HepG2 (cell line): ENCODE results near the gene GIN1.

Experiments
- ATF6 ChIP-seq: sonication (generic); formaldehyde crosslinking; conservative IDR thresholded peaks from 2 replicates; pipeline ENCODE4 v1.4.0; 2020; ENCODE audit warnings: missing genetic modification reagents
- BRCA1 ChIP-seq: sonication (generic); formaldehyde crosslinking; IDR thresholded peaks from 2 replicates; pipeline ENCODE4 v1.4.0; 2020; ENCODE audit warnings: missing genetic modification reagents
- CBX5 ChIP-seq: sonication (generic); formaldehyde crosslinking; IDR thresholded peaks from 2 replicates; pipeline ENCODE4 v1.4.0; 2020; ENCODE audit warnings: missing genetic modification reagents, borderline replicate concordance
- CTCF ChIP-seq: sonication (generic); formaldehyde crosslinking; IDR thresholded peaks from 2 replicates; pipeline ENCODE4 v1.5.0; 2020; ENCODE audit warnings: mild to moderate bottlenecking, missing genetic modification reagents, moderate library complexity
- JUNB ChIP-seq: sonication (generic); formaldehyde crosslinking; IDR thresholded peaks from 2 replicates; pipeline ENCODE4 v1.8.0; 2022; ENCODE audit warnings: missing genetic modification reagents, mild to moderate bottlenecking, borderline replicate concordance
- KLF6 ChIP-seq: IDR thresholded peaks from 2 replicates; pipeline ENCODE4 v1.8.0; 2016; ENCODE audit warnings: missing biosample characterization, missing genetic modification reagents
- RAD21 ChIP-seq: fragments of 450-650 bp; formaldehyde crosslinking; IDR thresholded peaks from 2 replicates; pipeline ENCODE4 v1.5.0; 2020; ENCODE audit warnings: mild to moderate bottlenecking
- SNAPC4 ChIP-seq: sonication (generic); formaldehyde crosslinking; IDR thresholded peaks from 2 replicates; pipeline ENCODE4 v1.4.0; 2020; ENCODE audit warnings: mild to moderate bottlenecking, missing genetic modification reagents

GRCh38 chr5:103145196-103145595 lies 25.3 kb upstream of the GIN1 start:
- no peak for TF ChIP-seq KLF6 (CRISPR knock-in tag)
- TF ChIP-seq ATF6 (CRISPR knock-in tag), result no peak
- no peak for TF ChIP-seq CTCF (CRISPR knock-in tag)
- no peak for TF ChIP-seq BRCA1
- TF ChIP-seq RAD21 (CRISPR knock-in tag), result no peak
- no peak for TF ChIP-seq CBX5 (CRISPR knock-in tag)
- TF ChIP-seq JUNB (CRISPR knock-in tag), result no peak
- no peak for TF ChIP-seq SNAPC4 (CRISPR knock-in tag)
